HG02840 (cell line): ENCODE measurements around the gene CEP41.

Experiments
- ATAC-seq: cut with Tn5 transposase; IDR thresholded peaks from one replicate; pipeline ENCODE4 v1.9.1; 2021; ENCODE audit warnings: mild to moderate bottlenecking, moderate library complexity, moderate number of reproducible peaks; ENCODE audit not compliant: unreplicated experiment, low FRiP score

CEP41 gene, protein sequence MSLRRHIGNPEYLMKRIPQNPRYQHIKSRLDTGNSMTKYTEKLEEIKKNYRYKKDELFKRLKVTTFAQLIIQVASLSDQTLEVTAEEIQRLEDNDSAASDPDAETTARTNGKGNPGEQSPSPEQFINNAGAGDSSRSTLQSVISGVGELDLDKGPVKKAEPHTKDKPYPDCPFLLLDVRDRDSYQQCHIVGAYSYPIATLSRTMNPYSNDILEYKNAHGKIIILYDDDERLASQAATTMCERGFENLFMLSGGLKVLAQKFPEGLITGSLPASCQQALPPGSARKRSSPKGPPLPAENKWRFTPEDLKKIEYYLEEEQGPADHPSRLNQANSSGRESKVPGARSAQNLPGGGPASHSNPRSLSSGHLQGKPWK

DNA sequence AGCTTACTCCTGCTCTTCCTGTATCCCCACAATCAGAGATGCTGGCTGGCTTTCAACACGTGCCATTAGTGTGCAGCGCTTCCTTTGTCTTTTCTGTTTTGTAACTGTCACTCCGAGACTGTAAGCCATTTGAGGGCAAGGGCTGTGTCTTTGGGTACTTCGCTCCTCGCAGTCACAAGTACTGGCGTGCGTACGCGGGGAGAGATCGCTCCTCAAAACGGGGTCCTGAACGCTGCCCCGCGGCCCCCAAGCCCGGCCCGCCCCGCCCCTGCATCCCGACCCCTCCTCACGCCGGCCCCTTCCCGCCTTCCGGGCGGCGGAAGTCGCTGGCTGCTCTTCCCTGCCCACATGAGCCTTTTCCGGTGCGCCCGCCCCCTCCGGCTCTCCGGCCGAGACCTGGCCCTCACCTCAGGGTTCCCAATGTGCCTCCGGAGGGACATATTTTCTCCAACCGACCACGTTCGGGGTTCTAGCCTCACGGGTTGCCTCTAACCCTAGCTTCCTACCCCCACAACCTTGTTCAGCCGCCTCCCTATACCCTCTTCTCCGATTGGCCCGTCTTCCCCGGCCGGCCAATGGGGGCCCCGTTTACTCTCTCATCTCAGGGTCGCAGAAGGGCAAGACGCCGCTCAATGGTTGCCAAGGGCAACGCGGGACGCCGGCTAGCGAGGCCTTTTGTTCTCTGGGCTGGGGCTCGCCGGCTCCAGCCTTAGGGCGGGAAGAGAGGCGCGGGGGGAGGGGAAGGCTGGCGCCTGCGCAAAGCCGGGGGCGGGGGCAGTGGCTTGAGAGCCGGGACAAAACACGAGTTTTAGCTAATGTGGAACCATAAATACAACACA, at the start of gene CEP41:
Gene CEP41, minus strand, starts transcription at position 490 of the 839 bp plus-strand sequence. Its CDS starts 50 bp downstream, at position 440.
- peak; percentile 98 for ATAC-seq

GRCh38 chr7:130490311-130490791, 49.5 kb upstream of the CEP41 start:
- ATAC-seq = no peak

GRCh38 chr7:130489140-130489983, 48.5 kb upstream of the CEP41 start:
- no peak for ATAC-seq

DNA sequence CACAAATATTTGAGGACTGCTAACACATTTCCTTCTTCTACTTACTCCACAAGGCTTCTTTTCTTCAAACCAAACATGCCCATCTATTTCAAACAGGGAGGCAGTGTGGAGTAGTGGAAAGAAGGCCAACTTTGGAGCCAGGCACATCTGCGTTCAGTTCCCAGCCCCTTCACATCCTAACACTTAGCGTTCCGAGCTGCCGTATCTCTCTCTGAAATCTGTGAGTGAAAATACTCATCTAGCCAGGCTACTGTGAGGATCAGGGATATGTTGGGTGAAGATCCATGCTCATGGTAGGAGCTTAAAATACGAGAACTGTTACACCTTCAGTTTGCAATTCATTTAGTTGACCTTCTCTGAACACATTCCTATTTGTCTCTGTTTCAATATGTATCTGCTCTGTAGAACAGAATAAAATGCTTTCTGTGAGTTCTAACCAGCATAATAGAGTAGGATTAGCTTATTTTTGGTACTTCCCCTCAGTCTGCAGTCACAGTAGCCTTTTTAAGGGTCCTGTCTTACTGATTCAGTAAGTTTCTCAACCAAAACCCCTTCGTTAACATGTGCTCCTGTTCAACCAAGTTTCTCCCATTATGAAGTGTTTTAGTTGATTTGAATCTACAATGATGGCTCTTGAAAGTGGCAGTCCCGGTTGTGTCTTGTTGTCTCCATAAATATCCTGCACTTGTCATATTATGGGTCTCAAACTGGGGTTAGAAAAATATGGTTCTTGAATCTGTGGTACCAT, 47.8 kb upstream of the CEP41 start:
- no peak for ATAC-seq

DNA sequence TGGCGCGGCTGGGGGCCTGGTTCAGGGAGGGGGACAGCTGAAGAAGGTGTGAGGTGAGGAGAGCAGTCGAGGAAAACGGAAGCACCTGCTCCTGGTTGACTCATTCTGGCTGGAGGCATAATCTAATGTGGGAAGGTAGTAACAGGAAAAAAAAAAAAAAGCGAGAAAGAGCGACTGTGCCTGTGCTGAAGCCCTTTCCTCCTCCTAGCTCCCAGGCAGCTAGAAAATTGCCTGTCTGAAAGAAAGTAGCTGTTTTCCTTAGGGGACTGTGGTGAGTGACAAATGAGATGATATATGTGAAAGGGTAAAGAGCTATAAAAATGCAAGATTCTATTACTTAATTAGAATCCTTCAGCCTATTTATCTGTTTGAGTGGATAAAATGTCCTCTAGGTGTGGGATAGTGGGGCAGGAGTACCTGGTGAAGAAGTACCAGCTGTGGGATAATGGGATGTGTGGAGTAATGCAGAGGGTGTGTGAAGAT, 46.2 kb upstream of the CEP41 start:
- ATAC-seq = no peak

GRCh38 chr7:130486114-130486953, 45.5 kb upstream of the CEP41 start:
- no peak for ATAC-seq

DNA sequence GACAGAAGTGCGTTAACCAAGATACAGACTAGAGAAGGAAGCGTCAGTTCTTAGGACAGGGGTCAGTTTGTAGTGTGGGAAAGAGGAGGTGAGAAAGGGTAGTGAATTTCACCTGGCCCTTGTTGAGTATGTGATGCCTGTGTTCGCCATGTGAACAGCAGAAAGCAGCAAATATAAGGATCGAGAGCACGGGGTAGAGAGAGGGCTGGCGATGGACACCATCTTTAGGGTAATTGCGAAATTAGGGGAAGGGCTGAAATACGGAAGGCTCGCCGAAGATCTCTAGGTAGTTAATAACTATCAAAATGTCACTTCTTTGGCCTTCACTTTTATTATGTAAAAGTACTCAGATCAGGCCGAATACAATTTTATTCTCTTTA, 44.9 kb upstream of the CEP41 start:
- no peak for ATAC-seq

DNA sequence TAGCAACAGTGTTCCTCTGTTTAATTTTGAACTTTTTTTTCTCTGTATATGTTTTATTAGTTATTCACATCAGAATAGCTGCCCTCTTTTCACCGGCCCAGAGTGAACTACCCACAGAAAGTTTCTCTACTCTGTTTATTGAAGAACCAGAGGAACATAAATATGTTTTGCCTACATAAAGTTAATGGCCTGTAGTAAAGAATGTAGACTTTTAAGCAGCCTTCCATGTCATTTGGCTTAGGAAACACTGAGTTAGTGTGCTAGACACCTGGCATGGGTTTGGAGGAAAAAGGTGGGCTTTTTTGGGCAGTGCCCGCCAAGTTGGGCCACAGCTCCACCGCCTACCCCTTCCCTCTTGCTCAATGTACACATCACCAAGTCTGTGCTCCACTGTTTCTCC, 42.2 kb upstream of the CEP41 start:
- ATAC-seq = no peak

DNA sequence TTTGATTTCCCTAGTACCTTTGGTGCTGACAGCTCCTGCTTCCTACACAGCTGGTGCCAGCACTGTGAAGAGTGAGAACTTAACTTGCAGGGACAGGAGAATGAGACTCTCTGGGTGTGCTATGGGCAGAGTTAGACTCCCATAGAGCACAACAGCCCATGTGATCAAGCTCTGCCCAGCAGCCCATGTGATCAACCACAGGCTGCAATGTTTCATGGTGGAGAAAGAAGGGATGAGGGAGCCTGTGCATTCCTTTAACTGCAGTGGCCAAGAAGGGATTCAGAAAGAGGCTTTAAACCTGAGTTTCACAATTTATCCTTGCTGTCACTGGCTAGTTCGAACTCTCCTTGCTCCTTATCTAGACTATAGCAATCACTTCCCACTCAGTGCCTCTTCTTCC, 41.1 kb upstream of the CEP41 start:
- no peak for ATAC-seq

DNA sequence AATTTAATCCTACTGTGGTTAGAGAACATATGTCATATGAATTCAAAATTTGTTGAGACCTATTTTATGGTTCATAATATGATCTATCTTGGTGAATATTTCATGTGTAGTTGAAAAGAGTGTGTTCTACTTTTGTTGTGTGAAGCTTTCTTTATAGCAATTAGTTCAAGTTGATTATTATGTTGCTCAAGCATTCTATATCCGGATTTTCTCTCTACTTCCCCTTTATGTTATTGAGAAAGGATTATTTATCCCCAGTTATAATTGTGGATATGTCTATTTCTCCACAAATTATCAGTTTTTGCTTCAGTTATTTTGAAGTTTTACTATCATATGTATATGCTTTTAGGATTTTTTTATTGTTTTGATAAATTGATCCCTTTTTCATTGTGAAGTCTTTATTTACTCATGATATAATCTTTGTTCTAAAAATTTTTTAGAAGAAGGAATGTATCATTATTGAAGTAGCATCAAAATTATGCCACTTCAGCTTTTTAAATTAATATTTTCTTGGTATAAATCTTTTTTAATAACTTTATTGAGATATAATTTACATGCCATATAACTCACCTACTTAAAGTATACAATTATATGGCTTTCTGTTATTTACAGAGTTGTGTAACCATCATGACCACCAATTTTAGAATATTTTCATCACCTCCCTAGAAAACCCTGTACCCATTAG, 39.0 kb upstream of the CEP41 start:
- no peak for ATAC-seq

GRCh38 chr7:130478991-130479390, 38.2 kb upstream of the CEP41 start:
- ATAC-seq = no peak

DNA sequence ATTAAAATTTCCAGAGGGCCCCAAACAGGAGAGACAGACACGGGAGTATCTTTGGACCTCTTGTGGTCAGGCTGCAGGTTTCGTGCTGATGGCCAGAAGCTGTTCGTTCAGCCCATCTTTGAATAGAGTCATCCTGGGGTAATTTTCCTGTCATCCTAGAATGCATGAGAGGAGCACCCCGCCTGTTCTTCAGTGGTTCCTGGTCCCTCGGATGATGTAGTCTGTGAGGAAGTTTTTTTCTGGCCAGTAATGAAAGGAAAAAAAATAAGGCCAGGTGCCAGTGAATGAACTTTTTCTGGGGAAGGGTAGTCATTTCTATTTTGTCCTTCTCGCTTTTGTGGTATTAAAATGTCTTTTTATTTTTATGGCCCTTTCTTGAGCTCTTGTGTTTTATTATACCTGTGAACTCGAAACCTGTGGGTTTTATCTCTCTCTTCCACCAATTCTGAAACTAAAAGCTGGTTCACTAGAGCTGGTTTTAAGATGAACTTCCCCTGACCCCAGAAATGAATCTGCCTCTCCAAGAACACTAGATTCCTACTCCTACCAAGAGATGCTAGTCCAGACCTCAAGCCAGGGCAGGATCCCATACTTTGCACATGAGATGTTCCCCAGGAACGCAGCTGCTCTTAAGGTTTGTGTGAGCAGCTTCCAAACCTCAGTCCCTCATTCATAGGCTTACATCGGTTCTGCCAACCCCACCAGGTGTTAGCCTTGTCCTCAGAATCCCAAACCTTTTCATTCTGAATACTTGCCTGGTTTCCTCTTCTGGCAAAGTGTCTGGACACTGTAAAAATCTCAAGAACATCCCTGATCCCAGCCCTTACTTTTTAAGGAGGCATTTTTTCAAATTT, 35.7 kb upstream of the CEP41 start:
- no peak for ATAC-seq

- no peak for ATAC-seq
These were observed 35.0 kb upstream of the CEP41 start for GRCh38 chr7:130475776-130476175.

DNA sequence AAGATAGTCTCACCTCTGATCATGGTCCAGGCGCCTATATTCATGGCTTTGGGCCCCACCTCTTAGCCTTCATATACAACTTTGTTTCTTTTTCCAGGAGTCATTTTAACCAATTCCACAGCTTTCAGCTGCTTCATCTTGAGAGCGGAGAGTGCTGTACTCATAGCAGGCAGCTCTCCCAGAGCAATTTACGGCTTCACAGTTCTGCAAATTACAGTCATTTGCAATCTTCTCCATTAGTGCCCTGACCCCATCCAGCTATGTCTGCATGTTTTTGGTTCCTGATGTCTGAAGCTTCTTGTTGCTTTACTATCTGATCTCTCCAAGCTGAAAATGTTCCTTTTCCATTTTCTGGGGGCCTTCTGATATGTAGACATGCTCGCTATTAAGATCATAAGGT, 33.1 kb upstream of the CEP41 start:
- ATAC-seq = no peak

DNA sequence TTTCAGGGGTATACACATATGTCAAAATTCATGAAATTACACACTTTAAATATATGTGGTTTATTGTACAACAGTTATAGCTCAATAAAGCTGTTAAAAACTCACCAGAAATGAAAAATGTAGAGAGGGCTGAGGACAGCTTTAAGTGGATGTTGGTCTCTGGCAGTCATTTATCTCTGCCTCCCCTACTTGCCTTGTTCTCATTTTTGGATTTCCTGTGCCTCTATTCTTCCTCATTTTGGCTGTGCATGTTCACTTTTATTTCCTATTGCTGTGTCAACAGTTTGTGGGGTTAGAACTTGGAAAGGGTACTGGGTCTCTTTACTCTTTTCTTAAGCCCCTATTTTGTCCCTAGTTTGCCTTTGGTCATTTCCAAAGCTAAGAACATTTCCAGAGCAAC, 32.5 kb upstream of the CEP41 start:
- ATAC-seq = no peak

DNA sequence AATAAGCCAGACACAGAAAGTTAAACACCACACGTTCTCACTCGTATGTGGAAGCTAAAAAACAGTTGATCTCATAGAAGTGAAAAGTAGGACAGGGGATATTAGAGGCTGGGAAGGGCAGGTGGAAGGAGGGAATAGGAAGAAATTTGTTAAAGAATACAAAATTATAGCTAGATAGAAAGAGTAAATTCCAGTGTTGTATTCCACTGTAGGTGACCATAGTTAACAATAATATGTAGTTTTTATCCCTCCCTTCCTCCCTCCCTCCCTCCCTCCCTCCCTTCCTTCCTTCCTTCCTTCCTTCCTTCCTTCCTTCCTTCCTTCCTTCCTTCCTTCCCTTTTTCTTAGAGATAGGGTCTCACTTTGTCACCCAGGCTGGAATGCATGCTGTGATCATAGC, 31.2 kb upstream of the CEP41 start:
- no peak for ATAC-seq

- no peak for ATAC-seq
These were observed 27.8 kb upstream of the CEP41 start for GRCh38 chr7:130468612-130469011.
